Upper lobe of left lung (tissue), 6 donors: ENCODE data around the gene CRY1. TPM values are rescaled to one million over a fixed set of nuclear protein-coding genes. Genes with fewer than 3 reads are reported as not detected.

Experiments
- ATAC-seq, 2 donors: fragments of 200-7000 bp; cut with Tn5 transposase; one replicate each; pipeline ENCODE4 v1.9.1; 2022; ENCODE audit warnings: mild to moderate bottlenecking in 2 of 2, moderate library complexity in 2 of 2; ENCODE audit not compliant: low FRiP score in 2 of 2
- DNase-seq, 2 donors: peaks; one replicate each; pipeline ENCODE4 v3.0.0-alpha.2; 2019 to 2020
- H3K27ac ChIP-seq, 4 donors: fragments of 200-600 bp; sonication (generic); one replicate each; pipeline ENCODE4 v1.5.1; 2016 to 2019
- H3K27me3 ChIP-seq, 4 donors: fragments of 200-600 bp; sonication (generic); one replicate each; pipeline ENCODE4 v1.5.1; 2017 to 2019
- H3K36me3 ChIP-seq, 4 donors: fragments of 200-600 bp; sonication (generic); one replicate each; pipeline ENCODE4 v1.5.1; 2016 to 2019
- H3K4me1 ChIP-seq, 4 donors: fragments of 200-600 bp; sonication (generic); one replicate each; pipeline ENCODE4 v1.5.1; 2018 to 2019
- H3K4me3 ChIP-seq, 4 donors: fragments of 200-600 bp; sonication (generic); one replicate each; pipeline ENCODE4 v1.5.1; 2017 to 2019; ENCODE audit warnings: mild to moderate bottlenecking in 2 of 4, moderate library complexity in 1 of 4
- H3K9me3 ChIP-seq, 4 donors: fragments of 200-600 bp; sonication (generic); one replicate each; pipeline ENCODE4 v1.5.1; 2018 to 2019
- EP300 ChIP-seq, 4 donors: sonication (generic); formaldehyde crosslinking; IDR thresholded peaks; one replicate each; pipeline ENCODE4 v1.5.1; 2017; ENCODE audit warnings: antibody characterized with exemption in 4 of 4, control low read depth in 2 of 4
- POLR2A ChIP-seq, 4 donors: fragments of 450-650 bp; IDR thresholded peaks; one replicate each; pipeline ENCODE4 v1.5.1; 2016 to 2017; ENCODE audit warnings: antibody characterized with exemption in 4 of 4, mild to moderate bottlenecking in 2 of 4
- POLR2AphosphoS5 ChIP-seq, 2 donors: sonication (generic); formaldehyde crosslinking; IDR thresholded peaks; one replicate each; pipeline ENCODE4 v1.5.1; 2017; ENCODE audit warnings: antibody characterized with exemption in 2 of 2
- WGBS, 2 donors: methylation state at CpG; one replicate each; pipeline ENCODE4 v1.1.5; 2017 to 2018; 5-methylcytosine and 5-hydroxymethylcytosine counted together
- total RNA-seq, 6 donors: library from RNA; depleted of rRNA in 4 of 6; stranded (reverse); fragments of >200 nt in 4 of 6; gene quantifications; one replicate each; pipeline versions ENCODE4 v1.1.0 to v1.2.1, GENCODE V29; 2016 to 2021
- TF ChIP-seq, protein P1 (sequence below), 6 experiments: fragments of 450-650 bp in 4 of 6; fragments of 200-600 bp in 2 of 6; sonication (generic) in 2 of 6; IDR thresholded peaks; one replicate each; pipeline ENCODE4 v1.5.1; 2016 to 2019; ENCODE audit warnings: antibody characterized with exemption in 6 of 6
- donor health status: DM: no; HTN: no; CAD: no; lungs with moderate emphysema.
- donor health status: DM: no; HTN: yes; CAD: no; lungs with severe emphysema.

CRY1 gene
- total RNA-seq, 6 donors from 2014 or later = 16.6 to 56.6 (median 42.0) TPM

DNA sequence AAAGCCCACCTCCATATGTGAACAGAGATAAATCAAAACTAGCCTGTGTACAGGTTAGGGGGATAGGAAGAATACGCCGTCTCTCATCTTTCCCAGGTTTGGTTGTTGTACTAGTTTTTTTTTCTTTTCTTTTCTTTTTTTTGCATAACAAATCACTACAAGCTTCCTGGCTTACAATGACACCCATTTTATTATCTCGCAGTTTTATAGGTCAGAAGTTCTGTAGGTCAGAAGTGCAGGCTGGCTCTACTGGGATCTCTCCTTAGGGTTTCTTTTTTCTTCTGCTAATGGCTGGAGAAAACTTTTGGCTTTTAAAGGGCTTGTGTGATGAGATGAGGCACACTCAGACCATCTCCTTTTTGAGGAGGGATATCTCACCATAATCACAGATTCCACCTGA, 25.7 kb upstream of the CRY1 start:
- DNase-seq = no peak
- ATAC-seq = no peak
- Histone ChIP-seq H3K9me3 (no peaks in the 10 kb centered on the region), H3K27me3 (no peaks in the 10 kb centered on the region), H3K27ac (no peak overlapping the region), H3K4me3 (no peak overlapping the region), H3K4me1 (no peaks in the 10 kb centered on the region), H3K36me3 (no peaks in the 10 kb centered on the region)
- TF ChIP-seq EP300 (IDR thresholded peaks at IDR 0.05) (no peak), POLR2A (IDR thresholded peaks at IDR 0.05) (no peak), POLR2AphosphoS5 (IDR thresholded peaks at IDR 0.05) (no peak)
- TF ChIP-seq, protein P1, sequence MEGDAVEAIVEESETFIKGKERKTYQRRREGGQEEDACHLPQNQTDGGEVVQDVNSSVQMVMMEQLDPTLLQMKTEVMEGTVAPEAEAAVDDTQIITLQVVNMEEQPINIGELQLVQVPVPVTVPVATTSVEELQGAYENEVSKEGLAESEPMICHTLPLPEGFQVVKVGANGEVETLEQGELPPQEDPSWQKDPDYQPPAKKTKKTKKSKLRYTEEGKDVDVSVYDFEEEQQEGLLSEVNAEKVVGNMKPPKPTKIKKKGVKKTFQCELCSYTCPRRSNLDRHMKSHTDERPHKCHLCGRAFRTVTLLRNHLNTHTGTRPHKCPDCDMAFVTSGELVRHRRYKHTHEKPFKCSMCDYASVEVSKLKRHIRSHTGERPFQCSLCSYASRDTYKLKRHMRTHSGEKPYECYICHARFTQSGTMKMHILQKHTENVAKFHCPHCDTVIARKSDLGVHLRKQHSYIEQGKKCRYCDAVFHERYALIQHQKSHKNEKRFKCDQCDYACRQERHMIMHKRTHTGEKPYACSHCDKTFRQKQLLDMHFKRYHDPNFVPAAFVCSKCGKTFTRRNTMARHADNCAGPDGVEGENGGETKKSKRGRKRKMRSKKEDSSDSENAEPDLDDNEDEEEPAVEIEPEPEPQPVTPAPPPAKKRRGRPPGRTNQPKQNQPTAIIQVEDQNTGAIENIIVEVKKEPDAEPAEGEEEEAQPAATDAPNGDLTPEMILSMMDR (IDR thresholded peaks at IDR 0.05) = no peak
- 68 to 88% methylated on average over 3 of the region's 3 CpGs for WGBS, 2 donors

DNA sequence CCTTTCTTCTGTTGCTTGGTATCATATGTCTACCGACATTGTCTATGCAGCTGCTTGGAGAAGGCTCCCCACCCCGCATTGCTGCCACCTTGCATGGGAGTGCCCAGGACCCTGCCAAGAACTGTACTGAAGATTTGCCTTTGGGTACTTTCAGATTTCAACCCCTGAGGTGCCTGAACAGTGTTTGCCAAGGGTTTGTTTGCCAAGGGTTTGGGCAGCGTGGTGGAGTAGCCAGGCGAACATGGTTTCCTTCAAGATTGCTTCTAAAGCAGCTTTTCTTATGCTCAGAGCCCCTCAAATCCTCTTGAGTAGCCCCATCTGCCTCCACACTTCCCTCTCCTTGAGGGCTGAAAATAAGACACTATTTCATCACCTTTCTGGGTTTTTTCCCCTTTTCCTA, 25.3 kb upstream of the CRY1 start:
- WGBS, 2 donors = 75 to 82% methylated on average over 4 of the region's 4 CpGs
- Histone ChIP-seq H3K9me3 (no peaks in the 10 kb centered on the region), H3K27me3 (no peaks in the 10 kb centered on the region), H3K27ac (no peak overlapping the region), H3K36me3 (no peaks in the 10 kb centered on the region), H3K4me1 (no peaks in the 10 kb centered on the region), H3K4me3 (no peak overlapping the region)
- DNase-seq (no peak), ATAC-seq (no peak)
- TF ChIP-seq, protein P1 (IDR thresholded peaks at IDR 0.05) = no peak
- TF ChIP-seq POLR2AphosphoS5 (IDR thresholded peaks at IDR 0.05) = no peak
- no peak for TF ChIP-seq POLR2A (IDR thresholded peaks at IDR 0.05)
- TF ChIP-seq EP300 (IDR thresholded peaks at IDR 0.05) = no peak

DNA sequence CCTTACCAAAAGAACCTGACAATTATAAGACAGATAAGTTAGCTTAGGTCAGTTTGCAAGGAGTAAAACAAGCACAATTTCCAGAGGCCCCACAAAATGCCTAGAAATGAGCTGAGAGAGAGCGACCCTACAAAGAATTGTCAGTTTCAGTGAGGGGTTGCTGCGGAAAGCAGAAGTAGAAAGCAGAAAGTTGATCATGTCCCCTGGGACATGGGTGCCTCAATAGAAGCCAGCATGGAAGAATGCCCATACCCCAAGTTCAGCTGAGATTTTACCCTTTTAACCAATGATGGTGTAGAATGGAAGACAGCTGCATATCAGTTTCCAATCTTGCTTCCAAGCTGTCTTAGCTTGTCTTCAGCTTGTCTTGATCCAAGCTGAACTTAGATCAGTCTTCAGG, 21.8 kb upstream of the CRY1 start:
- no peak overlapping the region for H3K27ac ChIP-seq
- H3K36me3 ChIP-seq = no peaks in the 10 kb centered on the region
- TF ChIP-seq, protein P1 (IDR thresholded peaks at IDR 0.05) = no peak
- TF ChIP-seq POLR2A (IDR thresholded peaks at IDR 0.05) (no peak), EP300 (IDR thresholded peaks at IDR 0.05) (no peak), POLR2AphosphoS5 (IDR thresholded peaks at IDR 0.05) (no peak)
- DNase-seq = no peak
- no peaks in the 10 kb centered on the region for H3K9me3 ChIP-seq
- WGBS, 2 donors = 91 to 98% methylated on average over 2 of the region's 2 CpGs
- no peaks in the 10 kb centered on the region for H3K4me1 ChIP-seq
- ATAC-seq = no peak
- no peaks in the 10 kb centered on the region for H3K27me3 ChIP-seq
- no peak overlapping the region for H3K4me3 ChIP-seq

DNA sequence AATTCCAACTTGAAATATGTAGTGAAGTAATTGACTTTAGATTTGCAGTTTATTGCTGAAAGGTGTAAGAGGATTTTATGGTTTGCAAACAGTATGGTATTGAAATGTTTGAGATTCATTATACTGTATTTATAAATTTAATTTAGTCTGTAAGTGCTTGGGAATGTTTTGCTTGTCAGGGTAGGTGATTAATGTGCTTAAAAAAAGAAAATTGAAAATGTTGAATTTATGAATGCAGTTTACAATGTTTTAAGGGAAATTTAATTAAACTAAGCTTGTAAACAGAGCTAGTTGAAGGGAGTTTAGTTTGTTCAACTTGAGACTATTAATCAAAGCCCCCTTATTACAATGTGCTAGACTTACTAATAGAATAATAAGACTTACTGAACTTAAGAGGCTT, 18.0 kb upstream of the CRY1 start:
- Histone ChIP-seq H3K27ac (no peak overlapping the region), H3K9me3 (no peaks in the 10 kb centered on the region), H3K4me3 (no peak overlapping the region), H3K4me1 (no peaks in the 10 kb centered on the region), H3K36me3 (no peaks in the 10 kb centered on the region), H3K27me3 (no peaks in the 10 kb centered on the region)
- ATAC-seq (no peak), DNase-seq (no peak)
- TF ChIP-seq EP300 (IDR thresholded peaks at IDR 0.05) (no peak), POLR2AphosphoS5 (IDR thresholded peaks at IDR 0.05) (no peak), POLR2A (IDR thresholded peaks at IDR 0.05) (no peak)
- TF ChIP-seq, protein P1 (IDR thresholded peaks at IDR 0.05) = no peak
